Keratinocyte (primary cell): ENCODE results near the gene NQO2. TPM values are rescaled to one million over a fixed set of nuclear protein-coding genes. Genes with fewer than 3 reads are reported as not detected.
A peak's percentile ranks its signal among the peaks of the same experiment; 100 is the strongest.
"Not testable (repeated sequence)": the region's sequence is repeated elsewhere in the genome, so short reads cannot be mapped to it uniquely, and the experiment has no call there.

Source experiments
- DNase-seq: peaks from one replicate; pipeline ENCODE4 v3.0.0-alpha.2; 2011; ENCODE audit warnings: low read depth, missing footprints, low spot score
- FAIRE-seq: peaks from 2 replicates; lab custom pipeline; 2011; peaks lifted over from hg19 to GRCh38; lab: Jason Lieb, UNC
- H2AFZ ChIP-seq: 2 replicates; pipeline ENCODE4 v1.6.0; 2012; ENCODE audit warnings: low read length, control low read depth, inconsistent platforms; ENCODE audit not compliant: control insufficient read depth
- H3K27ac ChIP-seq: 2 replicates; pipeline ENCODE4 v1.5.1; 2011; ENCODE audit warnings: low read length; ENCODE audit not compliant: control insufficient read depth, insufficient read depth
- H3K27me3 ChIP-seq: 3 replicates; pipeline ENCODE4 v1.6.0; 2011; ENCODE audit warnings: low read length; ENCODE audit not compliant: control insufficient read depth, insufficient read depth; ENCODE audit errors: extremely low read depth
- H3K36me3 ChIP-seq, 2 experiments: 2 replicates in 1 of 2; 3 replicates in 1 of 2; pipeline ENCODE4 v1.5.1; 2011; ENCODE audit warnings: low read length in 2 of 2, mild to moderate bottlenecking in 1 of 2; ENCODE audit not compliant: control insufficient read depth in 2 of 2, insufficient read depth in 2 of 2; ENCODE audit errors: extremely low read depth in 1 of 2
- H3K4me1 ChIP-seq: 3 replicates; pipeline ENCODE4 v1.5.1; 2011; ENCODE audit warnings: low read length; ENCODE audit not compliant: control insufficient read depth, insufficient read depth; ENCODE audit errors: extremely low read depth
- H3K4me2 ChIP-seq: 3 replicates; pipeline ENCODE4 v1.6.0; 2011; ENCODE audit warnings: low read depth, low read length; ENCODE audit not compliant: control insufficient read depth, insufficient read depth; ENCODE audit errors: extremely low read depth
- H3K4me3 ChIP-seq, 3 experiments: fragments of 200-600 bp in 1 of 3; sonication (generic) in 1 of 3; 2 replicates in 2 of 3; 3 replicates in 1 of 3; pipeline ENCODE4 v1.5.1; 2011 to 2016; ENCODE audit warnings: low read length in 3 of 3, mild to moderate bottlenecking in 3 of 3, control low read depth in 2 of 3, inconsistent platforms in 1 of 3, low read depth in 1 of 3, mixed read lengths in 1 of 3, mixed run types in 1 of 3, moderate library complexity in 1 of 3; ENCODE audit not compliant: control insufficient read depth in 2 of 3, insufficient read depth in 2 of 3; ENCODE audit errors: extremely low read depth in 1 of 3
- H3K79me2 ChIP-seq: 2 replicates; pipeline ENCODE4 v1.6.0; 2012; ENCODE audit warnings: low read length; ENCODE audit not compliant: control insufficient read depth, insufficient read depth
- H3K9ac ChIP-seq: 3 replicates; pipeline ENCODE4 v1.6.0; 2011; ENCODE audit warnings: low read length; ENCODE audit not compliant: control insufficient read depth, insufficient read depth; ENCODE audit errors: extremely low read depth
- H3K9me1 ChIP-seq: 3 replicates; pipeline ENCODE4 v1.6.0; 2011; ENCODE audit warnings: low read length; ENCODE audit not compliant: control insufficient read depth, insufficient read depth; ENCODE audit errors: extremely low read depth
- H3K9me3 ChIP-seq: 2 replicates; pipeline ENCODE4 v1.5.1; 2012; ENCODE audit warnings: low read depth, low read length; ENCODE audit not compliant: control insufficient read depth
- H4K20me1 ChIP-seq: 3 replicates; pipeline ENCODE4 v1.6.0; 2011; ENCODE audit warnings: low read length; ENCODE audit not compliant: control insufficient read depth, insufficient read depth; ENCODE audit errors: extremely low read depth
- EZH2 ChIP-seq: IDR thresholded peaks from one replicate; pipeline ENCODE4 v1.6.1; 2012; ENCODE audit warnings: inconsistent platforms, mild to moderate bottlenecking, low read length, moderate library complexity
- dilution Hi-C: fragments of 300-500 bp; cut with MboI; formaldehyde crosslinking; loops from one replicate; pipeline ENCODE4 v1.7.0; 2020; ENCODE audit warnings: low sequenced_read_pairs; ENCODE audit not compliant: extremely low pct_ligation_motif_present
- polyA plus RNA-seq, 5 experiments: library from polyadenylated mRNA; depleted of rRNA in 3 of 5; stranded (reverse) in 3 of 5; stranded (forward) in 1 of 5; unstranded in 1 of 5; fragments of >200 nt; gene quantifications; 1 replicate in 1 of 5; 2 replicates in 3 of 5; 3 replicates in 1 of 5; pipeline versions ENCODE4 v1.2.1 to v1.2.3, GENCODE V29; 2011 to 2012; ENCODE audit warnings: missing spikeins in 2 of 5, low read depth in 1 of 5, low replicate concordance in 1 of 5
- TF ChIP-seq, protein P1 (sequence below), 3 experiments: IDR thresholded peaks in 1 of 3; conservative IDR thresholded peaks in 1 of 3; optimal IDR thresholded peaks in 1 of 3; 2 replicates in 2 of 3; 3 replicates in 1 of 3; pipeline versions ENCODE3 to v1.5.1; 2011; ENCODE audit warnings: low read length in 3 of 3, mild to moderate bottlenecking in 3 of 3, moderate library complexity in 2 of 3, control low read depth in 1 of 3, inconsistent platforms in 1 of 3; ENCODE audit not compliant: insufficient read depth in 2 of 3; ENCODE audit errors: extremely low read depth in 1 of 3

The NQO2 gene
- polyA plus RNA-seq, 1 donor (not counting 4 experiments of a cell fraction or from before 2014, with no cell fraction given), result 22.9 TPM

DNA sequence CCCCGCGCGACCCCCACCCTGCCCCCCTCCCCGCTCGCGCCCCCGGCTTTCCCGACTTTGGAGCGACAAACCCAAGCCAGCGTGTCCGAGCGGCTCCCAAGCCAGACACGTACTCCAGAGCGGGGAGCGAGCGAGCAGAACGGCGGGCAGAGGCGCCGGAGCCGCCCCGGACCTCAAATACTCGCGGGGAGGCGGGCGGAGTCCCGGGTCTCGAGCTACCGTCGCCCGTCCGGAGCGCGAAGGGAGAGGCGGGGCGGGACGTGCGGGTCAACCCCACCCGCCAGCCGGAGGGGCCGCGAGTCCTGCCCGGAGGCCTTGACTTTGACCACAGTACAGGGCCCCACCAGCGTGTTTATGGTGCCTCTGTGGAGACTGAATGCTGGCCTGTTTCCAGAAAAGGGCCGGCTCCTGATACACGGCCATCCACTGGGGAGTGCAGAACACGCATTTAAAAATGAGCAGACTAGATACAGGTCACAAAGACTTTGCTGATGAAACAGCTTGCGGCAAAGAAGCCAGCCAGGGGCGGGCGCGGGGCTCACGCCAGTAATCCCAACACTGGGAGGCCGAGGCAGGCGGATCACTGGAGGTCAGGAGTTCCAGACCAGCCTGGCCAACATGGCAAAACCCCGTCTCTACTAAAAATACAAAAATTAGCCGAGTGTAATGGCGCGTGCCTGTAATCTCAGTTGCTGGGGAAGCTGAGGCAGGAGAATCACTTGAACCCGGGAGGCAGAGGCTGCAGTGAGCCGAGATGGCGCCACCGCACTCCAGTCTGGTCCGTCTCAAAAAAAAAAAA, 28.1 kb upstream of the NQO2 start, which contains the start of gene SERPINB6:
SERPINB6 (minus strand) TSS at position 148 of the 799 bp plus-strand sequence. CDS start 12,235 bp downstream, outside the sequence.
- Histone ChIP-seq H3K4me3 (peak within 1 kb of the TSS; percentile 61 to 78 (median 74)), H3K79me2 (no peaks in the 10 kb centered on the region), H3K9ac (peak within 1 kb of the TSS; percentile 79), H3K9me1 (no peaks in the 10 kb centered on the region), H3K4me1 (peaks cover 3% of the 10 kb centered on the region), H4K20me1 (no peaks in the 10 kb centered on the region), H3K36me3 (no peaks in the 10 kb centered on the region), H3K9me3 (no peaks in the 10 kb centered on the region), H3K27ac (peak within 1 kb of the TSS; percentile 50), H3K27me3 (no peaks in the 10 kb centered on the region), H3K4me2 (peak within 1 kb of the TSS; percentile 82), H2AFZ (peak within 1 kb of the TSS; percentile 92)
- TF ChIP-seq, protein P1, sequence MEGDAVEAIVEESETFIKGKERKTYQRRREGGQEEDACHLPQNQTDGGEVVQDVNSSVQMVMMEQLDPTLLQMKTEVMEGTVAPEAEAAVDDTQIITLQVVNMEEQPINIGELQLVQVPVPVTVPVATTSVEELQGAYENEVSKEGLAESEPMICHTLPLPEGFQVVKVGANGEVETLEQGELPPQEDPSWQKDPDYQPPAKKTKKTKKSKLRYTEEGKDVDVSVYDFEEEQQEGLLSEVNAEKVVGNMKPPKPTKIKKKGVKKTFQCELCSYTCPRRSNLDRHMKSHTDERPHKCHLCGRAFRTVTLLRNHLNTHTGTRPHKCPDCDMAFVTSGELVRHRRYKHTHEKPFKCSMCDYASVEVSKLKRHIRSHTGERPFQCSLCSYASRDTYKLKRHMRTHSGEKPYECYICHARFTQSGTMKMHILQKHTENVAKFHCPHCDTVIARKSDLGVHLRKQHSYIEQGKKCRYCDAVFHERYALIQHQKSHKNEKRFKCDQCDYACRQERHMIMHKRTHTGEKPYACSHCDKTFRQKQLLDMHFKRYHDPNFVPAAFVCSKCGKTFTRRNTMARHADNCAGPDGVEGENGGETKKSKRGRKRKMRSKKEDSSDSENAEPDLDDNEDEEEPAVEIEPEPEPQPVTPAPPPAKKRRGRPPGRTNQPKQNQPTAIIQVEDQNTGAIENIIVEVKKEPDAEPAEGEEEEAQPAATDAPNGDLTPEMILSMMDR (optimal IDR thresholded peaks at IDR 0.05 in 1 of 3, IDR thresholded peaks at IDR 0.05 in 1 of 3, conservative IDR thresholded peaks at IDR 0.05 in 1 of 3; ENCODE audit: extremely low read depth in 1 of 3, insufficient read depth in 2 of 3, low read length in 3 of 3), result no peak
- TF ChIP-seq EZH2, result no peak
- DNase-seq (no peak), FAIRE-seq (no peak)
- dilution Hi-C loops, result no loop called here

DNA sequence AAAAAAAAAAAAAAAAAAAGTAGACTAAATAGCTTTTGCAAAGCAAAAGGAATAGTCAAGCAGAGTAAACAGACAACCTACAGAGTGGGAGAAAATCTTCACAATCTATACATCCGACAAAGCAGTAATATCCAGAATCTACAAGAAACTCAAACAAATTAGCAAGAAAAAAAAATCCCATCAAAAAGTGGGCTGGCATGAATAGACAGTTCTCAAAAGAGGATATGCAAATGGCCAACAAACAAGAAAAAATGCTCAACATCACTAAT, 27.5 kb upstream of the NQO2 start:
- H4K20me1 ChIP-seq, H3K27me3 ChIP-seq, H3K9me1 ChIP-seq, DNase-seq, H3K4me3 ChIP-seq, H3K27ac ChIP-seq, FAIRE-seq, H3K36me3 ChIP-seq, dilution Hi-C loops, H3K79me2 ChIP-seq, H3K9me3 ChIP-seq, H3K4me1 ChIP-seq, H2AFZ ChIP-seq: not testable (repeated sequence)
- Histone ChIP-seq H3K4me2 (peak overlapping the region; percentile 82), H3K9ac (peak overlapping the region; percentile 79)

DNA sequence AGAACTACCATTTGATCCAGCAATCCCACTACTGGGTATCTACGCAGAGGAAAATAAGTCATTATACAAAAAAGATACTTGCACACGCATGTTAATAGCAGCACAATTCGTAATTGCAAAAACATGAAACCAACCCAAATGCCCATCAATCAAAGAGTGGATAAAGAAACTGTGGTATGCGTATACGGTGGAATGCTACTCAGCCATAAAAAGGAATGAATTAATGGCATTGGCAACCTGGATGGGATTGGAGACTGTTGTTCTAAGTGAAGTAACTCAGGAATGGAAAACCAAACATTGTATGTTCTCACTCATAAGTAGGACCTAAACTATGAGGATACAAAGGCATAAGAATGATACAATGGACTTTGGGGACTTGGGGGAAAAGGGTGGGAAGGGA, 27.0 kb upstream of the NQO2 start:
- H3K79me2 ChIP-seq, H3K4me2 ChIP-seq, H3K9ac ChIP-seq, DNase-seq, H3K27ac ChIP-seq, H3K36me3 ChIP-seq, H3K27me3 ChIP-seq, H3K4me3 ChIP-seq, H3K9me3 ChIP-seq, H3K9me1 ChIP-seq, dilution Hi-C loops, FAIRE-seq, H2AFZ ChIP-seq, H4K20me1 ChIP-seq: not testable (repeated sequence)
- peaks cover 10% of the 10 kb centered on the region for H3K4me1 ChIP-seq

DNA sequence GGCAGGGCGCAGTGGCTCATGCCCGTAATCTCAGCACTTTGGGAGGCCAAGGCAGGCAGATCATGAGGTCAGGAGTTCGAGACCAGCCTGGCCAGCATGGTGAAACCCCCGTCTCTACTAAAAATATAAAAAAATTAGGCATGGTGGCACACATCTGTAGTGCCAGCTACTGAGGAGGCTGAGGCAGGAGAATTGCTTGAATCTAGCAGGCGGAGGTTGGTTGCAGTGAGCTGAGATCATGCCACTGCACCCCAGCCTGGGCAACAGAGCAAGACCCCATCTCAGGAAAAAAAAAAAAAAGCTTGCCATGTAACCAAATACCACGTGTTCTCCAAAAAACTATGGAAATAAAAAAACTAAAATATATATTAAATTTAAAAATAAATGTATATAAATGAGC, 26.5 kb upstream of the NQO2 start:
- DNase-seq, H3K9me1 ChIP-seq, H4K20me1 ChIP-seq, H3K9ac ChIP-seq, H3K9me3 ChIP-seq, FAIRE-seq, dilution Hi-C loops, H3K4me2 ChIP-seq, H3K36me3 ChIP-seq, H3K4me3 ChIP-seq, H3K27ac ChIP-seq, H3K27me3 ChIP-seq, H3K79me2 ChIP-seq, H2AFZ ChIP-seq: not testable (repeated sequence)
- peaks cover 10% of the 10 kb centered on the region for H3K4me1 ChIP-seq
